ENCODE measurements around the gene RGPD6.
"Not testable (repeated sequence)": the region's sequence is repeated elsewhere in the genome, so short reads cannot be mapped to it uniquely, and the experiment has no call there.

DNA sequence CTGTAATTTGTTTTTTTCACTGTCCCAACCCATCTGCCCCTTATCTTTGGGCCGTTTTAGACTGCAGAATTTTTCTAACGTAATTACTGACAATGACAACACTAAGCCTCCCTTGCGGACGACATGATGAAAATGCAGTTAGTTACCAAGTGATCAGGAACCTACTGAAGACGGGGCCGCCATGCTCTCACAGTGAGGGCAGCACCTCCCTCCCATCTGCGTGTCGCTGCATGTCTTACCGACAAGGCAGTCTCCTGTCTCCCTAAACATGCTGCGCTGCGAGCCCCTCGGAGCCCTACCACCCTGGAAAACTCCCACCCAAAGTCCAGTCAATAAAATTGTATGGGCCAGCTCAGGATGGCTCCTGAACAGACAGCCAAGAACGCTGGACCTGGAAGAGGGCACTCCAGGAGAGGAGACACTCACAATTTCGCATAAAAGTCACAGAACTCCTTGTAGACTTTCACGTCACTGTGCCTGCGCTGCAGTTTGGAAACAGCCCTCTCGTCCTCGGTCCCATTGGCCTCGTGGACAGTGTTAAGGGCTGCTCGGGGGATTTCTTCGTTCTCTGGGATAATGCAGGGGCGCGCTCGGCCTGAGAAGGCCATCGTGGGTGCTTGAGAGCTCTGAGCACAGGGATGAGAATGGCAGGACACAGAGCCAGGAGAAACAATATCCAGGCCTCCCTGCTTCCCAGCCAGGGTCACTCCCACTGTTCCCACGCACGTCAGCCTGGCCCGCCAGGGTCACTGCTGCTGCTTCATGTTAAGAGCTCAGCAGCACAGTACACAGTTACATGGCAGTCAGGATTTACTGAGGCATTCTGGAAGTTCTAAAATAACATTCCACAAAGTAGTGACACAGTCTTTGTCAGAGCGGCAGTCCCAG lies 104.6 kb downstream of the RGPD6 start, which contains the start of gene LIMS4:
- not testable (repeated sequence) for TF ChIP-seq POLR2A, EP300, POLR2AphosphoS5 (IDR thresholded peaks at IDR 0.05)
- TF ChIP-seq, protein P1, sequence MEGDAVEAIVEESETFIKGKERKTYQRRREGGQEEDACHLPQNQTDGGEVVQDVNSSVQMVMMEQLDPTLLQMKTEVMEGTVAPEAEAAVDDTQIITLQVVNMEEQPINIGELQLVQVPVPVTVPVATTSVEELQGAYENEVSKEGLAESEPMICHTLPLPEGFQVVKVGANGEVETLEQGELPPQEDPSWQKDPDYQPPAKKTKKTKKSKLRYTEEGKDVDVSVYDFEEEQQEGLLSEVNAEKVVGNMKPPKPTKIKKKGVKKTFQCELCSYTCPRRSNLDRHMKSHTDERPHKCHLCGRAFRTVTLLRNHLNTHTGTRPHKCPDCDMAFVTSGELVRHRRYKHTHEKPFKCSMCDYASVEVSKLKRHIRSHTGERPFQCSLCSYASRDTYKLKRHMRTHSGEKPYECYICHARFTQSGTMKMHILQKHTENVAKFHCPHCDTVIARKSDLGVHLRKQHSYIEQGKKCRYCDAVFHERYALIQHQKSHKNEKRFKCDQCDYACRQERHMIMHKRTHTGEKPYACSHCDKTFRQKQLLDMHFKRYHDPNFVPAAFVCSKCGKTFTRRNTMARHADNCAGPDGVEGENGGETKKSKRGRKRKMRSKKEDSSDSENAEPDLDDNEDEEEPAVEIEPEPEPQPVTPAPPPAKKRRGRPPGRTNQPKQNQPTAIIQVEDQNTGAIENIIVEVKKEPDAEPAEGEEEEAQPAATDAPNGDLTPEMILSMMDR (IDR thresholded peaks at IDR 0.05), result not testable (repeated sequence)
